Measurements from ENCODE around the gene RUFY3.
"Not testable (repeated sequence)": the region's sequence is repeated elsewhere in the genome, so short reads cannot be mapped to it uniquely, and the experiment has no call there.

Gene RUFY3, protein sequence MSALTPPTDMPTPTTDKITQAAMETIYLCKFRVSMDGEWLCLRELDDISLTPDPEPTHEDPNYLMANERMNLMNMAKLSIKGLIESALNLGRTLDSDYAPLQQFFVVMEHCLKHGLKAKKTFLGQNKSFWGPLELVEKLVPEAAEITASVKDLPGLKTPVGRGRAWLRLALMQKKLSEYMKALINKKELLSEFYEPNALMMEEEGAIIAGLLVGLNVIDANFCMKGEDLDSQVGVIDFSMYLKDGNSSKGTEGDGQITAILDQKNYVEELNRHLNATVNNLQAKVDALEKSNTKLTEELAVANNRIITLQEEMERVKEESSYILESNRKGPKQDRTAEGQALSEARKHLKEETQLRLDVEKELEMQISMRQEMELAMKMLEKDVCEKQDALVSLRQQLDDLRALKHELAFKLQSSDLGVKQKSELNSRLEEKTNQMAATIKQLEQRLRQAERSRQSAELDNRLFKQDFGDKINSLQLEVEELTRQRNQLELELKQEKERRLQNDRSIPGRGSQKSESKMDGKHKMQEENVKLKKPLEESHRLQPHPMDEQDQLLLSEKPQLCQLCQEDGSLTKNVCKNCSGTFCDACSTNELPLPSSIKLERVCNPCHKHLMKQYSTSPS

GRCh38 chr4:70721747-70722146 lies at the start of gene RUFY3:
Gene RUFY3, plus strand, starts transcription at chr4:70721964. Its CDS starts 610 bp downstream, at chr4:70722574.
- peak; percentile 25 for DNase-seq

DNA sequence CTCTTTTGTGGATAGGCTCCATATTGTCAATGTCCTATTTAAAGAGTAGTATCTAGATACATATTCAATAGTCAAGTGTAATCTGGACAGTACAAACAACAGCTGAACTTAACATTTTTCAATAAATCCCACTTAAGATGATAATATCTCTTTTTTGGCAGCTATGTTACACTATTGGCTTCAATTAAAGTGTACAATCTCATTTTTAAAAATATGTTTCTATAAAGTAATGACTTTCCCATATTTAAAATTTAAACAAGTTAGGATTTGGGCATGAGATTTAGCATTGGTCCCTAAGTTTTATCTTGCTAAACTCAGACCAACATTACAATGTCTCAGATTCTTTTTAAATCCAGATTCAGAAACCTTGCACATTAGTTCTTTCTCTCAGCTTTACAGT lies 47.6 kb upstream of the RUFY3 start:
- no peak for DNase-seq

GRCh38 chr4:70674731-70675130 lies 47.0 kb upstream of the RUFY3 start:
- no peak for DNase-seq

GRCh38 chr4:70676554-70677090 lies 45.1 kb upstream of the RUFY3 start:
- no peak for DNase-seq

- no peak for DNase-seq
These were observed 43.3 kb upstream of the RUFY3 start for GRCh38 chr4:70678383-70678999.

- DNase-seq, result no peak
These were observed 40.8 kb upstream of the RUFY3 start for GRCh38 chr4:70680934-70681333.

- no peak for DNase-seq
These were observed 40.1 kb upstream of the RUFY3 start for GRCh38 chr4:70681704-70682103.

- DNase-seq, result not testable (repeated sequence)
These were observed 39.6 kb upstream of the RUFY3 start for GRCh38 chr4:70682142-70682541.

GRCh38 chr4:70687392-70687791 lies 34.4 kb upstream of the RUFY3 start:
- no peak for DNase-seq

- DNase-seq, result peak; percentile 80
These were observed 33.7 kb upstream of the RUFY3 start, which contains the start of gene UTP3 for GRCh38 chr4:70687821-70688794. Gene UTP3, plus strand, starts transcription at chr4:70688532. Its CDS starts 146 bp downstream, at chr4:70688678.

GRCh38 chr4:70688795-70689231 lies 33.0 kb upstream of the RUFY3 start:
- DNase-seq, result no peak

- no peak for DNase-seq
These were observed 30.1 kb upstream of the RUFY3 start for GRCh38 chr4:70691661-70692060.

DNA sequence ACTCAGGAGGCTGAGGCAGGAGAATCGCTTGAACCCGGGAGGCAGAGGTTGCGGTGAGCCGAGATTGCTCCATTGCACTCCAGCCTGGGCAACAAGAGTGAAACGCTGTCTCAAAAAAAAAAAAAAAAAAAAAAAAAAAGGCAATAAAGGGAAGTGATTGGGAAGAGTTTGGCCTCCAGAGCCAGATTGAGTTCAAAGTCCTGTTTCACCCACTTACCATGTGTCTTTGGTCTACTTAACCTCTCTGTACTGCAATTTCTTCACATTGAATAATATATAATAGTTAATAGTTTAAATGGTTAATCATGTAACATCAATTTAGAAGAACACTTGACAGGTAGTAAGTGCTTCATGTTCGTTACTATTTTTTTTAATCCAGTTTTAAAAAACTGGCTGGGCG lies 27.1 kb upstream of the RUFY3 start:
- DNase-seq, result not testable (repeated sequence)

- not testable (repeated sequence) for DNase-seq
These were observed 23.3 kb upstream of the RUFY3 start for GRCh38 chr4:70698435-70698834.

DNA sequence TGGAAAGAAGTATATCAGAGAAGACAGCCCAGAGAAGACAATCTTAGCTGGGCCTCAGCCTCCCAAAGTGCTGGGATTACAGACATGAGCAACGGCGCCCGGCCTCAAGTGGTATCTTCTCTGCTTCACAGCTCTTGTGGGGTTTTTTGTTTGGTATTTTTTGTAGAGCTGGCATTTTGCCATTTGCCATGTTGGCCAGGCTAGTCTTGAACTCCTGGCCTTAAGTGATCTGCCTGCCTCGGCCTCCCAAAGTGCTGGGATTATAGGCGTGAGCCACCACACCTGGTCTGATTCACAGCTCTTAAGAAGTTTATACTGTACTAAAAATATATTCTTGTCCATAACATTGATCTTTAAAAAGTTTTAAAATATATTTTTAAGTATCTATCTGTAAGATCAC lies 21.1 kb upstream of the RUFY3 start:
- DNase-seq, result no peak

- no peak for DNase-seq
These were observed 20.5 kb upstream of the RUFY3 start for GRCh38 chr4:70701271-70701670.

DNA sequence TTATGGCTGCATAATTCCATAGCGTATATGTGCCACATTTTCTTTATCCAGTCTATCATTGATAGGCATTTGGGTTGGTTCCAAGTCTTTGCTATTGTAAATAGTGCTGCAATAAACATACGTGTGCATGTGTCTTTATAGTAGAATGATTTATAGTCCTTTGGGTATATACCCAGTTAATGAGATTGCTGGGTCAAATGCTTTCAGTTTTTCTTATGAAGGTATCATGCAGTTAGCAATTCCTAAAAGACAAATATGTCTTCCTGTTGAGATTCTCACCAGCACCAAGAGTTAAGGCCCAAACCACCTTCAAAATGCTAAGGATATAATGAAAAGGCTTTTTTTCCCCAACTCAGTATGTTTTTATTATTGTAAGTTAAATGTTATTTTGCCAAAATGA lies 19.2 kb upstream of the RUFY3 start:
- DNase-seq, result not testable (repeated sequence)

DNA sequence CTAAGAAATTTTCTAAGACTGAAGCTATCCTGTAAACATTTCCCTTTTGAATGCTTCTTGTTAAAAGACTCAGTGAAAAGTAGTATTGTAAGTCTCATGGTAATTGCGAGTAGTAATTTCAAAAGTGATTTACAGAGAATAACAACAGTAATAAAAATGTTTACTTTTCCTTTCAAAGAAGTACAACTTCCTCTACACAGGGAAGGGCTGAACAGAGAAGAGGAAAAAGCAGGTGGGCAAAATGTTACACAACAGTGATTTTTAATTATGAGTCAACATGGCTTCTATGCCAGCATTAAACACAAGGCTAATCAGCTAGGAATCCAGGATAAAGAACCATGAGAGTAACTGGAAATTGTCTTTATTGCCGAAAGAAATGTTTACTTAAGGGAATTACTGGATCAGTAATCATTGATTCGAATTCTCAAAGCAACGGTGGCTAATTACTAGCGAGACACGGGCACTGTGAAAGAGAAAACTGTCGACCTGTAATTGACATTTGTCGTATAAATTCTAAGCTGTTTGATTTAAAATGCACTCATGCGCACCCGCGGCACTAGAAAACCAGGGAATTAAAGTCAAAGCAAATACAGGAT lies 18.0 kb upstream of the RUFY3 start:
- peak; percentile 9 for DNase-seq

GRCh38 chr4:70704215-70704930 lies 17.4 kb upstream of the RUFY3 start:
- DNase-seq, result no peak

DNA sequence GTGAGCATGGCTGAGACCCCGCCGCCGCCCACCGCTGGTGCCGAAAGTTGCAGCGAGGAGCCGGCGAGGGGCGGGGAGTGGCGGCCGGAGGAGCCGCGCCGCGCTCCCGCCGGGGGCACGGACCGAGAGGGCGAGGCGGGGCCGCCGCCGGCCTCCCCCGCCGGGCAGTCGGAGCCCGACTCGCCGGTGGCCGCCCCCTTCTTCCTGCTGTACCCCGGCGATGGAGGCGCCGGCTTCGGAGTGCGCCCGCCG lies 16.9 kb upstream of the RUFY3 start:
- no peak for DNase-seq
